ENCODE data around the gene SEC14L3.
"Not testable (repeated sequence)": the region's sequence is repeated elsewhere in the genome, so short reads cannot be mapped to it uniquely, and the experiment has no call there.

SEC14L3 gene

DNA sequence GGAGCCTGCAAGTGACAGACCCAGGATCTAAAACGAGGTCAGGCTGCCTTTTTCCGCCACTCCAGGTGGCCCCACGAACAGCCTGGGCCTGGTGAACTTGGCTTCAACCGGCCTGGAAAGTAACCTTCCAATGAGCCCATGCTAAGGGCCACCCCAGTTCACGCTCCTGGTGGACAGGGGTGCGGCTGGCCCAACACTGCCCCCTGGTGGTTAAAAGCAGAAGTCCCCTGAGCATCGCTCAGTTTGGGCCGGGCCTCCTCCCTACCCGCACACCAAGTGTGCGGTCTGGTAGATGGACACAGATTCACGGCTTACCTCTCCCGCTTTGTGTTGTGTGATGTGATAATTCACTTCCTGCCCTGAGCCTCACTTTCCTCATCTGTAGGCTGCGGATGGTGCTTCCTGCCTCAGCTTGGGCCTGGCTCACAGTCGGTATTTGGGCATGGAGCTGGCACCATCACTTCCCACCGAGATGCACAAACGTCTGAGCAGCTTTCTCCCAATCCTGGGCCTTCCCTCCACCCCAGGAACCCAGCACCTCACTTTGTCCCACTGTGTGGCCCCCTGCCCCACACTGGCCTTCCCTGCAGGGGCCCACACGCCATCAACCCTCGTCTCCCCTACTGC, 13.7 kb upstream of the SEC14L3 start:
- peak; percentile 40 for DNase-seq

DNA sequence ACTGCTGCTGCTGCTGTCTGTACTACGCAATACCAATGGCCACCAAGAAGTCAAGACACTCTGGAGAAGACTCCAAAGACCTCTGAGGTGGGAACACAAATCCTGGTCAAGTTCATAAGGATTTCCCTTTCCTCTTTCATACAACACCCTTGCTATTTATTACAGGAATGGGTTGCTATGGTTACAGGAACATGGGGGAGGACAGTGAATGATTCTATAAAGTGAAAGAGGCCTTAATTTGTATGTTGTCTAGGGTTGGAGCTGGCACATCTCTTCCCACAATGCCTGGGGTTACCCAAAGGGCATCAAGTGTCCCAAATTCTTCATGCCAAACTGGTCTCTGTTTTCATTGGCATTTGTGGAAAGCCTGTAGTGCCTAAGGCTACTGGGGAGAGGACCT, 11.4 kb upstream of the SEC14L3 start:
- DNase-seq, result no peak

DNA sequence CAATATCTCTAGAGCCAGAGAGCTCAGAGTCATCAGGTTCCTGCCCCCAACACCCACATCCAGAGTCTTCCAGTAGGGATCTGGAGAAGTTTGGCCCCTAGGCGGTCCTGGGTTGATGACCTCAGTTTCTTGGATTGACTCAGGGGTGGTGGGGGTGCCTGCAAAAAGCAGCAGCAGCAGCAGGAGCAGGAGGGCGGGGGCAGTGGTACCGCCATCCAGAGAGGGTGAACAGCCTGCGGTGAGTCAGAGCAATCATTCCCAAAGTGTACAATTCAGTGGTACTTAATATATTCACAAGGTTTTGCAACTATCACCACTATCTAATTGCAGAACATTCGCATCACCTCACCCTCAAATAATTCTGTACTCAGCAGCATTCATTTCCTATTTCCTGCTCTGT, 9.9 kb upstream of the SEC14L3 start:
- DNase-seq, result no peak

DNA sequence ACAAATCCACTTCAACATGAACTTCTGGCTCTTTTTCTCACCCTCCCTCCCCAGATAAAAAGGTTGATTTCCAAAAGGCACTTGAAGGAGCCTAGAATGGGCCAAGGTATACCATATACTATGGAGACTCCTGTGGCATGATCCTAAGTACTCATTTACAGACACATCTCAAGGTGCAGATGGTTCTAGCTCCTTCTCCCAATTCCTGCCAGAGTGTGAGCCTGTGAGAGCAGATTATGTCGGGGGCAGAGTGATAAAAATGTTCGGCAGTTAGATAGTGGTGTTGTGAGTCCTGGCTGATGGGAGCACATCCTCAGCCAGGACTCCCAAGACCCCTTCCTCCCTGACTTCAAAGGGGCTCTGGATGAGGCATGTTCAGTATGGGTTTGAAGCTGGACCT, 8.2 kb upstream of the SEC14L3 start:
- no peak for DNase-seq

DNA sequence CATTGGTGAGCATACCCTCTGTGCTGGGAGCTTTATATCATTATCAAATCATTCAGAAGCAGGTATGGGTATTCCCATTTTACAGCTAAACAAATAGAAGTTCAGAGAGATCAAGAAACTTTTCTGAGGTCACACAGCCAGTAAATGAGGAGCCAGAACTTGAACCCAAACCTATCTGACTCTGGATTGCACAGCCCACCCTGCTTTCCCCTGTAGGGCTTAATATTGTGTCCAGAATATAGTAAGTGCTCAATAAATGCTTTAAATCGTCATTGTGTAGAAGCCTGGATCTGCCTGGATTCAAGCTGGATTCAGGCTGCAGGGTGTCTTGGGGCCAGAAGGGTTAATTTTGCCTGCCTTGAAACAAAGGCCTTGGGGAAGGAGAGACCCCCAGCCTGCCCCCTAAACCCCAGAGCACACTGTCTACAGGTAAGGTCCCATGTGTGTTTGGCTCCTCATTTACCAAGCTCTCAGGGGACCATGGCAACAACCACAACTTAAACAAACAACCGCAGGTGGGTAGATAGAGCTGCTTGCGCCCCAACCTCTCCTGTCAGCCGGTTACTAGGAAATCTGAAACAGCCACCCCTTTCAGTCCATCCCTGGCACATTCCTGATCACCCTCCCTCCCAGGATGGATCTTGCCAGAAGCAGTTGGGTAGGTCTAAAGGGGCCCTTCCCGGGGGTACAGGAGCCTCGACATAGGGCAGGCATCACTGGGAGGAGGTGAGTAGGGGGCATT, 3.0 kb upstream of the SEC14L3 start:
- DNase-seq, result peak; percentile 38

DNA sequence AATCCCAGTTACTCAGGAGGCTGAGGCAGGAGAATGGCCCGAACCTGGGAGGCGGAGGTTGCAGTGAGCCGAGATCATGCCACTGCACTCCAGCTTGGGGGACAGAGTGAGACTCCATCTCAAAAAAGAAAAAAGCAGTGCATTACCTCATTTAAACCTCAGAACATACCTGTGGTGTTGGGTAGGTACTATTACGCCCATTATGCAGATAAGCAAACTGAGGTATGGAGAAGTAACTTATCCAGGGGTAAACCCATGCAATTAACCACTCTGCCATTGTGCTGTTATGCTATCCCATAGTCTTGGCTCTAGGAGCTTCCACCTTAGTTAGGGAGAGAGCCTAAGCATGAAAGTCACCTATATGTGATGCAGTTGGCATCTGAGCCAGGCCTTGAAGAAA, 2.3 kb upstream of the SEC14L3 start:
- DNase-seq, result no peak

DNA sequence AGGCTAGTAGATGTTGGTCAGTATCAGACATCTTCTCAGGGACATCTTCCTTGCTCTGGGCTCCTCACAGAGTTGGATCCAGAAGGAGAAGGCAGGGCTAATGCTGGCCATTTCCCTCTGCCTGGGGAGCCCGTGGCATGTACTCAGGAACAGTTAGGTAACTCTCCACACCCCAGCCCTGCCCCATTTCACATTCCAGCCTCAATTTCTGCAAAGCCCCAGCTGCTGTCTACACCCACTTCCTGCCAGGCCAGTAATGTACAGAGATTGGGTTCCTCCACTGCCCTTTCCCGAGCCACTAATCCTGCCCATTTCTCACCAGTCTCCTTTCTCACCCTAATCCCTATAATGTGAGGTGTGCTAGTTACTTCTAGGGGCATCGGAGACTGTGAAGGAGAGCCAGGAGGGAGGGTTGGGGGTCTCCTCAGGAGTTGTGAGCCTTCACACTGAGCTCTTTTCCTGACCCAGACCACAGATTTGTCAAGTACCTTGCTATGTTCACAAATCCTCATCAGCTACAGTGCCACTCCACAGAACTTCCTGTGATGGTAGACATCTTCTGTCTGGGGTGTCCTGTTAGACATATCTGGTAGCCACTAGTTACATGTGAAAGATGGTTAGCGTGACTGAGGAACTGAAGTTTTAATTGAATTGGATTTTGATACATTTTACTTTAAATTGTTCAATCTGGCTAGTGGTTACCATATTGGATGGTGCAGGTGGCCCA, 1.3 kb upstream of the SEC14L3 start:
- DNase-seq, result no peak

DNA sequence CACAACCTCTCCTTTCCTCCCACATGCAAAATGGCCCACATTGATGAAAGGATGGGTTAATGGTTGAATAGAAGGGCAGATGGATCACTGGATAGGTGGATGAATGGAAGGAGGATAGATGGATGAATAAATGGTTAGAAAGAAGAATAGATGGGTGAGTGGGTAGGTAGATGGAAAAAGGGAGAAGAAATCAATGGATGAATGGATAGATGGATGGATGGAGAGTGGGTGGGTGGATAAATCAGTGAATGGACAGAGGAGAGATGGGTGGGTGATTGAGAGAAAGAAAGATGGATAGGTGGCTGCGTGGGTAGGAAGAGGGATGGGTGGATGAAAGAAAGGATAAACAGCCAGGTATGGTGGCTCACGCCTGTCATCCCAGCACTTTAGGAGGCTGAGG, 1.2 kb downstream of the SEC14L3 start:
- no peak for DNase-seq

DNA sequence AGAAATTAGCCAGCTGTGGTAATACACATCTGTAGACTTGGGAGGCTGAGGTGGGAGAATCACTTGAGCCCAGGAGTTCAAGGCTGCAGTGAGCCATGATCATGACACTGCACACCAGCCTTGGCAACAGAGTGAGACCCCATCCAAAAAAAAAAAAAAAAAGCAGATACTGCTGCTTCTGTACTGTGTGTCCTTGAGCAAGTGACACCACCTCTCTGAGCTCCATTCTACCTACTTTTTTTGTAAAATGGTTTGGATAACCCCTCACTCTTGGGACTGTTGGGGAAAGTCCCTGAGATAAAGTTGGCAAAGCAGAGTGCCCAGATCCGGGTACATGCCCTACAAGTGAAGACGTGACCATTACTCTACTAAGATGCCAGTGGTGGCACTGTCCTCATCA, 2.7 kb downstream of the SEC14L3 start:
- no peak for DNase-seq

DNA sequence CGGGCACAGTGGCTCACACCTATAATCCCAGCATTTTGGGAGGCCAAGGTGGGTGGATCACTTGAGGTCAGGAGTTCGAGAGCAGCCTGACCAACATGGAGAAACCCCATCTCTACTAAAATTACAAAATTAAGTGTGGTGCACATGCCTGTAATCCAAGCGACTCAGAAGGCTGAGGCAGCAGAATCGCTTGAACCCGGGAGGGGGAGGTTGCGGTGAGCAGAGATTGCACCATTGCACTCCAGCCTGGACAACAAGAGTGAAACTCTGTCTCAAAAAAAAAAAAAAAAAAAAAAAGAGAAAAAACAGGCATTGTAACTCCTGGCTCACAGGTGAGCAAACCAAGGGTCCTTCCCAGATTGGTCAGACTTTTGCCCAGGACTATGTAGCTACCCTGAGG, 11.3 kb downstream of the SEC14L3 start:
- not testable (repeated sequence) for DNase-seq

DNA sequence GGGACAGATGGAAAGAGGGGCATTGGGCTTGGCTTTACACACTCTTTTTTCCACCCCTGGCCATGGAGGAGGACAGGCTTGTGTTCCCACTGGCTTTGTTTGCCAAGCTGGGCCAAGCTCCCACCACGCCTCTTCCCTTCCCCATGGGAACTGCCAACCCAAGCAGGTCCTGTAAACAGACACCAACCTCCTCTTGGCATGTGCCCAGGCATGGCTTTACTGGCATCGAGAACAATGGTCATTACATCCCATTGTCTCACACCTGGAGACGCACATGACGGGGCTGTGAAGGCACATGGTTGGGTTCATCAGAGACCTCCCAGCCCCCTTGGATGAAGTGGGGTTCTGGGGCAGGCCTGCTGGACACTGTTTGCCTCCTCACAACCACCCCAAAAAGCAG, 11.7 kb downstream of the SEC14L3 start:
- DNase-seq, result peak; percentile 98

DNA sequence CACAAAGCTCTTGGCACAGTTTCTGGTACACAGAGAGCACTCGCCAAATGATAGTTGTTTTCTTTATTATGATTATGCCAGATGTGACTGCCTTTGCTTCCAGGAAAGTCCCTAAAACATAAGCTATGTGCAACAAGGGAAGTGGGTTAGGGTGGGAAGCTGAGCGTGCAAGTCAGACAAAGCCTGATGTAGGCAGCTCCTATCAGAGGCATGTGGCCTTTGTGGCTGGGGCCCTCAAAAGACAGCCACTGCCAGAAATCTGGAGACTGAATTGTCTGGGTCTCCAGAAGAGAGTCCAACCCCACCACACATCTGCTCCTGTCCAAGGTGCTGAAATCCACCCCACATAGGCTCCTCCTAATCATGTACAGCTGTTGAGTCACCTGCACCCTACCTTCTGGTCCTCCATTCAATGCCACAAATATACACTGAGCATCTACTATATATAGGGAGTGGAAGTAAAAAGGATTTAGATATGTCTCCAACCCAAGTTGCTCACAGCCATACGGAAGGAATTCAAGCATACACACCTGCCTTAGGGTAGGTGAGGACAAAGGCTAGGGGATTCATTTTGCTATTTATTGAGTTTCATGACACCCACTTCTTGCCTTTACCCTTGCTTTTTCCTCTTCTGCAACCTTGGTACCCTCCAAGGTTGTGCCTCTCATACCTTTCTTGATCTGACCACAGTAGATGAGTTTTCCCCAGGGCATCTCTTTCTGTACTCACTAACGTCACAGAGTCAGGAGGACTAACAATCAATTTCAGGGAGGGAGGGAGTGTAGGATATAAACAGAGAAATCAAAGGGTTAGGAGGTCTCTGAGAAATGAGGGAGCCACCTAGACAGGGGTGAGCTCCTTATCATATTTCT, 12.4 kb downstream of the SEC14L3 start:
- no peak for DNase-seq

DNA sequence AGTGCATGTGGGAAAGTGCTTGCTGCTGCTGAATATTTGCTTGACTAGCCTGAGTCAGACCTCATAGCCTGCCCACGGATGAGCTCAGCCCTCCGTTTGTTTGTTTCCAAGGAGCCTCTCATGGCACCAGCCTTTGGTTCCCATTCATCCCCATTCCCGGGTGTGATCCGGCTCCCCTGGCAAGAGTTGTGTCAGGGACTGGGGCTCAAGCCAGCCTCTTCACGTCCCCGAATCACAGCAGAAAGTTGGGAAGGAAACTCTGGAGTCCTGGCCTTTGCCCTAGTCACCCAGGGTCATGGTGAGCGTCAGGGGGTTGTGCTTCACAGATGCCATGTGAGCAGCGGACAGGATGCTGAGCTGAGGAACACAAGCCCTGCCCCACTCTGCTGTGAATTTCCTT, 13.8 kb downstream of the SEC14L3 start:
- no peak for DNase-seq

DNA sequence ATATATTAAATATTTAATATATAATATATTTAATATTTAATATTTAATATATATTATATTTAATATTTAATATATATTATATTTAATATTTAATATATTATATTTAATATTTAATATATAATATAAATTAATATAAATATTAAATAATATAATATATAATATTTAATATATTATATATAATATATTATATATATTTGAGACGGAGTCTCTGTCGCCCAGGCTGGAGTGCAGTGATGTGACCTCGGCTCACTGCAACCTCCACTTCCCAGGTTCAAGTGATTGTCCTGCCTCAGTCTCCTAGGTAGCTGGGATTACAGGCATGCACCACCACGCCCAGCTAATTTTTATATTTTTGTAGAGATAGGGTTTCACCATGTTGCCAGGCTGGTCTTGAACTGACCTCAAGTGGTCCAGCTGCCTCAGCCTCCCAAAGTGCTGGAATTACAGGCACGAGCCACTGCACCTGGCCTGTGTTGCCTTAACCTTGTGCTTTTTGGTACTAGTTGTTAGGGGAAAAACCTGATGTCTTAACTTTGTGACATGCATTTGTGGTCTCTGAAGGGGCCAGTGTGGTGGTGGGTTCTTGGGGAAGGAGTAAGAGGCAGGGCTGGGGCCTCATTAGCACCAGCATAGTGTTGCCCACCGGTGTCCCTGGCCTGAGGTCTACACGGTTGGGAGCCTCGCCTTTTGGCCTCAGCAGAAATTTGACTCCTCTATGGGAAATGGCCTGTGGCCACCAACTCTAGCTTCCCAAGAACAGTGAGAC, 16.6 kb downstream of the SEC14L3 start:
- no peak for DNase-seq

DNA sequence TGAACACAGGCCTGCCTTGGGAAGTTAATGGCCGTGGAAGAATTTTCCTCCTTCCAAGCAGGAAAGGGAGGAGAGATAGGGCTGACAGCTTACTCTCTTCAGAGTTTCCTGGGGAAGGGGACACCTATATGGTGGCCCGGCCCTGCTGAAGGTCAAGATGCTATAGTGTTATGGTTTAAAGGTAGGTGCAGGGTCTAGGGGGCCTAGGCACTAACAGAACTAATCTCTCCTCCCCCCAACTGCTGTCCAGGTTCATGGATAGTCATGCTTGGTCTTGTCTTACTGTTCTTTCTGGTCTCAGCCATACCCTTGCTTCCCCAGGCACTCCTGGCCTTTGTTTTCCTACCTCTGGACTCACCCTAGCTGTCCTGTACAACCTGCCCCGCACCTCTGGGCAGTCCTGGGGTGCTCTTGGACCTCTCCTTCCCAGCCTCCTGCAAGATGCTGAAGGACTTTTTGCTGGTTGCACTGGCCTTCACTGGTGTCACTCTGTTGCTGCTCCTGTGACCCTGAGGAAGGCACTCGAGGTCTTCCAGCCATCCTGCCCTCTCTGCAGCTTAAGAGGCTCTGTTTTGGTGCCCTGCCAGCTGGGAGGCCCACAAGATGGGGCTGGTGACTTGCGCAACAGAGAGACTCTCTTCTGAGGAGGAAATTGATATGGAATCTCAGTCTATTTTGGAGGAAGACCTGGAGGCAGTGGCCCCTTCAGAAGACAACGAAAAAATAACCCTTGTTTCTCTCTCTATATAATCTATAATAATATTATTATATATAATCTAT, 17.9 kb downstream of the SEC14L3 start:
- peak; percentile 20 for DNase-seq

DNA sequence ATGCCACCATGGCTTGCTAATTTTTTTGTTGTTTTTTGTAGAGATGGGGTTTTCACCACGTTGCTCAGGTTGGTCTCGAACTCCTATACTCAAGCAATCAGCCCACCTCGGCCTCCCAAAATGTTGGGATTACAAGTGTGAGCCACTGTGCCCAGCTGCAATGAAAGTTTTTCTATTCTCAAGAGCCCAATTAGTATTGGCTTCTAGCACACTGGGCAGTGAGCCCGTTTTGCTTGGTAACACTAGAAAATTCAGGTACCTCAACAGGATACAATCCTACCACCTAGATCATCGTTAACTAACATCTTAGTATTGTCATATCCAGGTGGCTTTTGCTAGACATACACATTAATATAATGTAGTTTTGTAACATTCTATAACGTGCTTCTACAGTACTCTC, 19.0 kb downstream of the SEC14L3 start:
- no peak for DNase-seq

DNA sequence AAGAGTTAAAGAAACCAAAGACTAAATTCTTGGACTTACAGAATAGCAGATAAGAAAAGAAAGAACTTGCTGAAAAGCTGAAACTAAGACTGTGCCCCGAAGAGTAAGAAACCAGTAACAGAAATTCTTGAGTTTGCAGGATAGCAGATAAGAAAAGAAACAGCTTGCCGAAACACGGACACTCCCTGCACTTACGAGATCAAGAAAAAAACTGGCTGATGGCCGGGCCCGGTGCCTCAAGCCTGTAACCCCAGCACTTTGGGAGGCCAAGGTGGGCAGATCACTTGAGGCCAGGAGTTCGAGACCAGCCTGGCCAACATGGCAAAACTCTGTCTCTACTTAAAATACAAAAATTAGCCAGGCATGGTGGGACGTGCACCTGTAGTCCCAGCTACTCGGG, 20.3 kb downstream of the SEC14L3 start:
- DNase-seq, result not testable (repeated sequence)

DNA sequence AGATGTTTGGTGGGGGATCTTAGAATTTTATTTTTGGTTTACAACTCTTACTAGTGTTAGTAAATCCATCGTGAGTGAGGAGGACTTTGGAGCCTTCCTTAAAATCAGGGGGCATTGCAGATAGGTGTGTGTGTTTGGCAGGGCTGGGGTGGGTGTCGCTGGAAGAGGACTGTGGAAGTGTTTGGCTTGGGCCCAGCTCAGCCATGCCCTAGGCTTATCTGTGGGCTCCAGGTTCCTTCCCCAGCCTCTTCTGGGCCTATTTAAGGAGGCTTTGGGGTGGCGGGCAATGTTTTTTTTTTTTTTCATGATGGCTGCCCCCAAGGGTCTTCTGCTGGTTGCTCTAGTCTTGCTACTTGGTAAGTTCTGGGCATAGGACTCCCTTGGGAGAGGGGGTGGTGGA, 24.2 kb downstream of the SEC14L3 start:
- DNase-seq, result no peak

DNA sequence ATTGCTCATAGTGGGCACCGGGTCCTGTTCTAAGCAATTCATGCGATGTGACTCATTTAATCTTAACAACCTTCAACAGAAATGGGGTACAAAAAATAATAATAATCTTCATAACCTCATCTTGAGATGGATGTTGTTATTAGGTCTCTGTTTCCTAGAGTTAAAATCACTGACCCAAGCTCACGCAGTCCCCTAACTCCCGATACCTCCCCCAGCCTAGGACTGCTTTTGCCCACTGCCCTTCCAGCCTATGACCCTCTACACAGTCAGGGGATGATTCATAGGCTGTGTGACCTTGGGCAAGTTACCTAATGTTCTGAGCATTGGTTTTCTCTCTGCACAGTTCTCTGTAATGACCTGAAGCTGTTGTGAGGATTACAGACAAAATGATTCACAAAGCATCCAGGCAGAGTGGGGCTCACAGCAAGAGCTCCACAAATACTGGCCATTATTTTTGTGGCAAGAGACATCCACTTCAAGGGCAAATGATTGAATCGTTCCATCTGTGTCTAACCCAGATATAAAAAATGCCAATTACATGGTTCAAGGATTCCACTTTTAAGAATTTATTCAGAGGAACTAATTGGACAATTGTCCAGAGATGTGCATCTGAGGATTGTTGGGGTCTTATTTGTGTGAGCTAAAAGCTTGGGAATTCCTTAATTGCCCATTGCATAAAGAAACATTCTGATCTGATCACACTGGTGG, 26.2 kb downstream of the SEC14L3 start:
- no peak for DNase-seq

DNA sequence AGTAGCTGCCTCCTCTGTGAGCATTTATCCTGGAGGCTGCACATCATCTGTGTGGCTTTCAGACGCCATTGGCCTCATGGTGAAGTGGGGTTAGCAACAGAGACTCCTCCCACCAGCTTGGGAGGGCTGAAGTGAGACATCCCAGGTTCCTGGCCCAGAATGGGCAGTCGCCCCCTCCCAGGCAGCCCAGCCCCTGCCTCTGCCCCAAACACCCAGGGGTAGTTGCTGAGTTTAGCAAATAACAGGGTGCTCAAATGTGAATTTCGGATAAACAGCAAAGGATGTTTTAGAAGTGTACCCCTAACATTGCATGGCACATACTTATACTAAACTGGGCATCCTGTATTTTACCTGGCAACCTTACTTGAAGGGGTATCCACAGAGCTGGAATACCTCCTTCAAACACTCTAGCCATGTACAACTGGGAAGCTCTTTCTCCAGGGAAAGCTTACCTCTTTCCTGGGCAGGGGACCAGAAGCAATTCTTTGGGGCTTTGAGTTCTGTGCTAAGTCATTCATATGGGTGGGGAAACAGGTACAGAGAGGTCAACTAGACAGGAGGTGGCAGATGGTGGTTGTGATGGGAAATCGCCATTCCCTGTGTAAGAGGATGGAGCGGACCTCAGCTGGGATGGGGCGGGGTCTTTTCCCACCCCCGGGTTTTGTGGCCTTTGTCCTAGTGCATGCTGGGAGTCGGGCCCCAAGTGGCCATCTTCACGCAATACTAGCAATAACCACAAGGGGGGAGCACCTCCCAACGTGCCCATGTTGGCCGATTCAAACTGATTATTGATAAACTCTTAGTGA, 27.0 kb downstream of the SEC14L3 start:
- peak; percentile 75 for DNase-seq

All from COR-L47 (cell line).